Measurements from ENCODE around the gene GLB1L. TPM values are rescaled to one million over a fixed set of nuclear protein-coding genes. Genes with fewer than 3 reads are reported as not detected.

The GLB1L gene
- total RNA-seq, 6 experiments from 2014 or later, result 4.4 to 7.6 (median 5.5) TPM

DNA sequence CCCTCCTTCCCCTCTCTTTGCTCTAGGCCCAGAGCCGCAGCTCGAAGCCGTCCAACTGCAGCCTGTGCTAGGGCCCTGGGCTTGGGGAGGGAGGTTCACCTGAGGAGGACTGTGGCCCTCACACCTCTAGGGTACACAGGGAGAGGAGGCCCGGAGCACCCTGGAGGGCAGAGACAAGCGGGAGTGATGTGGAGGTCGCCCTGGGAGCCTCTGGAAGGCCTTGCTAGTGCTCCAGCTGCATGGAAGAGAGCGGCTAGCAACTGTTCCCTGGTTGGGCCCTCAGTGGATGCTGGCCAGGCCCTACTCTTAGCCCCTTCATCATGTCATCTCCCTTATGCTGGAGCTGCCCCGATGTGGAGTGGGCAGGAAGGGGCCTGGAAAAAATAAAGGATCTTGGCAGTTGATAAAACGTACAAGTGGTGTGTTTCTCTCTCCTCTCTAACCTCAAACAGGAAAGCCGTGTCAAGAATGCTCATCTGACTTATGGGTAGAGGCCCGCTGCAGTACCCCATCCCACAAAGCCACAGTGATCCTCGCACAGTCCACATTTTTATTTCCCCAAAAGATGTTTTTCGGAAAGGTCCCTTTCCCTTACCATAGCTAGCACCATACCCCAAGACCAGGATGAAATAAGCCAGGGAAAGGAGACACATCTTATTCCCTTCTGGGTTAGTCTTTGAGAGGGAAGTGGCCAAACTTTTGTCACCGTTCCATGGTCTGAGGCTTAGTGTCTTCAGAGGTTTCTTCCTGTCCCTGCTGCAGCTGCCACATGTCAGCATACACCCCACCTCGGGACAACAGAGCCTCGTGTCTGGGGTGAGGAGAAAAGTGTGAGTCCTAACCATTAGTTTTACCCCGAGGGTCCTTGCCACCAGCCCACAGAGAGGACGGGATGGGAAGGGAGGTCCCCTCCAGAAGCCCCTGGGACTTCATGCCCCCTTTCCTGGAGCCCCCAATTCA is 35.7 kb downstream of the GLB1L start:
- peaks cover 27% of the 10 kb centered on the region for H3K4me1 Mint-ChIP-seq (ENCODE audit: low read depth)
- DNase-seq, result no peak
- peaks cover 6% of the 10 kb centered on the region for H3K27me3 Mint-ChIP-seq (ENCODE audit: insufficient read depth)
- H3K4me3 Mint-ChIP-seq, result no peak overlapping the region
- H3K27ac Mint-ChIP-seq, result peak overlapping the region; percentile 61
- 0 out of 2 replicates have a peak, but pooled peaks cover 2% of the 10 kb centered on the region for H3K9me3 Mint-ChIP-seq
- TF ChIP-seq CTCF (IDR thresholded peaks at IDR 0.05), result no peak
- H3K36me3 Mint-ChIP-seq (ENCODE audit: low read depth), result peaks cover 28% of the 10 kb centered on the region

GRCh38 chr2:219207884-219208740 is 37.1 kb downstream of the GLB1L start:
- Mint-ChIP-seq H3K4me3 (peak overlapping the region; percentile 94), H3K27ac (peak overlapping the region; percentile 47), H3K4me1 (ENCODE audit: low read depth) (peaks cover 27% of the 10 kb centered on the region), H3K27me3 (ENCODE audit: insufficient read depth) (peaks cover 6% of the 10 kb centered on the region), H3K9me3 (0 out of 2 replicates have a peak, but pooled peaks cover 3% of the 10 kb centered on the region), H3K36me3 (ENCODE audit: low read depth) (peaks cover 22% of the 10 kb centered on the region; the same call in 1 of the 2 replicates)
- peak; percentile 49 for DNase-seq
- no peak for TF ChIP-seq CTCF (IDR thresholded peaks at IDR 0.05)

- Mint-ChIP-seq H3K27me3 (ENCODE audit: insufficient read depth) (peaks cover 6% of the 10 kb centered on the region), H3K9me3 (0 out of 2 replicates have a peak, but pooled peaks cover 3% of the 10 kb centered on the region), H3K4me3 (peak overlapping the region; percentile 94), H3K4me1 (ENCODE audit: low read depth) (peaks cover 27% of the 10 kb centered on the region), H3K27ac (peak overlapping the region; percentile 47), H3K36me3 (ENCODE audit: low read depth) (peaks cover 21% of the 10 kb centered on the region; the same call in 1 of the 2 replicates)
- DNase-seq, result no peak
- TF ChIP-seq CTCF (IDR thresholded peaks at IDR 0.05), result no peak
These were observed 37.9 kb downstream of the GLB1L start for GRCh38 chr2:219207134-219207883.

- Mint-ChIP-seq H3K4me3 (peak within 1 kb of the TSS; percentile 94), H3K9me3 (0 out of 2 replicates have a peak, but pooled peaks cover 3% of the 10 kb centered on the region)
These were observed 38.7 kb downstream of the GLB1L start, which contains the start of gene ZFAND2B for GRCh38 chr2:219206328-219207133. Gene ZFAND2B, plus strand, starts transcription at chr2:219206782. Its CDS starts 206 bp downstream, at chr2:219206988.

More at GRCh38 chr2:219206328-219207133, 38.7 kb downstream of the GLB1L start, which contains the start of gene ZFAND2B:
- peak within 1 kb of the TSS; percentile 90 for H3K27ac Mint-ChIP-seq
- peaks cover 17% of the 10 kb centered on the region; the same call in 1 of the 2 replicates for H3K36me3 Mint-ChIP-seq (ENCODE audit: low read depth)
- peaks cover 27% of the 10 kb centered on the region for H3K4me1 Mint-ChIP-seq (ENCODE audit: low read depth)
- no peak for TF ChIP-seq CTCF (IDR thresholded peaks at IDR 0.05)
- DNase-seq, result peak; percentile 86
- peaks cover 6% of the 10 kb centered on the region for H3K27me3 Mint-ChIP-seq (ENCODE audit: insufficient read depth)

Data from HFFc6 (cell line).